PC-3 (cell line): ENCODE measurements around the gene ZNF407. TPM values are rescaled to one million over a fixed set of nuclear protein-coding genes. Genes with fewer than 3 reads are reported as not detected.

Experiments used
- ATAC-seq: fragments of 200-7000 bp; cut with Tn5 transposase; 2 replicates; pipeline ENCODE4 v1.9.1; 2020; ENCODE audit warnings: mild to moderate bottlenecking, moderate library complexity
- BruUV-seq: library from RNA; stranded (reverse); fragments of 400-500 nt; replicated peaks from 2 replicates; lab custom pipeline; 2021; lab: Mats Ljungman, UMichigan
- CTCF ChIA-PET: fragments of 300-600 bp; sonication (Branson Sonifier 250); formaldehyde crosslinking; loops from one replicate; lab custom pipeline; 2022; ENCODE audit warnings: antibody characterized with exemption; lab: Charles Lee
- POLR2A ChIA-PET: fragments of 300-600 bp; sonication (Branson Sonifier 250); formaldehyde crosslinking; loops from one replicate; lab custom pipeline; 2022; ENCODE audit warnings: antibody characterized with exemption; ENCODE audit not compliant: unreplicated experiment; lab: Charles Lee
- DNase-seq: peaks from one replicate; pipeline ENCODE4 v3.0.0-alpha.2; 2015
- H2AFZ ChIP-seq: fragments of 300-600 bp; sonication (generic); 2 replicates; pipeline ENCODE4 v1.6.0; 2016; ENCODE audit warnings: antibody characterized with exemption, low read length
- H3F3A ChIP-seq: fragments of 300-600 bp; sonication (generic); one replicate; pipeline ENCODE4 v1.6.0; 2017; ENCODE audit warnings: antibody characterized with exemption, low read length, control low read depth, mild to moderate bottlenecking; ENCODE audit not compliant: unreplicated experiment
- H3K27ac ChIP-seq: fragments of 300-600 bp; sonication (generic); 2 replicates; pipeline ENCODE4 v1.5.1; 2016; ENCODE audit warnings: mild to moderate bottlenecking, low read length
- H3K27me3 ChIP-seq: fragments of 300-600 bp; sonication (generic); 2 replicates; pipeline ENCODE4 v1.6.1; 2016; ENCODE audit warnings: low read length, mixed read lengths
- H3K36me3 ChIP-seq: fragments of 300-600 bp; sonication (generic); 2 replicates; pipeline ENCODE4 v1.6.1; 2016; ENCODE audit warnings: low read depth, mixed run types, low read length, mixed read lengths
- H3K4me1 ChIP-seq: fragments of 300-600 bp; sonication (generic); 2 replicates; pipeline ENCODE4 v1.5.1; 2016; ENCODE audit warnings: low read length; ENCODE audit not compliant: insufficient read depth
- H3K4me2 ChIP-seq: fragments of 300-600 bp; sonication (generic); 2 replicates; pipeline ENCODE4 v1.6.0; 2016; ENCODE audit warnings: low read length
- H3K4me3 ChIP-seq: fragments of 300-600 bp; sonication (generic); 2 replicates; pipeline ENCODE4 v1.5.1; 2016; ENCODE audit warnings: mild to moderate bottlenecking, low read length, mixed read lengths
- H3K79me2 ChIP-seq: fragments of 300-600 bp; sonication (generic); 2 replicates; pipeline ENCODE4 v1.6.1; 2017; ENCODE audit warnings: low read length, mixed read lengths
- H3K9ac ChIP-seq: fragments of 300-600 bp; sonication (generic); 2 replicates; pipeline ENCODE4 v1.6.0; 2016; ENCODE audit warnings: mild to moderate bottlenecking, low read length
- H3K9me2 ChIP-seq: fragments of 300-600 bp; sonication (generic); replicated peaks from 2 replicates; pipeline ENCODE4 v1.6.1; 2016; ENCODE audit warnings: mixed run types, low read length, mixed read lengths
- H3K9me3 ChIP-seq: fragments of 300-600 bp; sonication (generic); 2 replicates; pipeline ENCODE4 v1.6.1; 2016; ENCODE audit warnings: low read length, mixed read lengths
- H4K20me1 ChIP-seq: fragments of 300-600 bp; sonication (generic); 2 replicates; pipeline ENCODE4 v1.6.1; 2016; ENCODE audit warnings: low read length, mixed read lengths
- CTCF ChIP-seq: fragments of 300-600 bp; sonication (generic); conservative IDR thresholded peaks from 2 replicates; pipeline ENCODE4 v1.5.1; 2017; ENCODE audit warnings: antibody characterized with exemption, low read depth, mild to moderate bottlenecking, low read length
- EZH2 ChIP-seq: fragments of 300-600 bp; sonication (generic); IDR thresholded peaks from one replicate; pipeline ENCODE4 v1.6.1; 2017; ENCODE audit warnings: antibody characterized with exemption, mild to moderate bottlenecking, low read length; ENCODE audit not compliant: unreplicated experiment
- EZH2phosphoT487 ChIP-seq: fragments of 300-600 bp; sonication (generic); IDR thresholded peaks from 2 replicates; pipeline ENCODE4 v1.6.1; 2018; ENCODE audit warnings: mild to moderate bottlenecking, antibody characterized with exemption, low read length, borderline replicate concordance
- intact Hi-C: fragments of 100-400 bp; cut with micrococcal nuclease; formaldehyde crosslinking; loops from 2 replicates; pipeline ENCODE4 v1.9.0; 2023
- total RNA-seq: library from RNA; depleted of rRNA; stranded (reverse); fragments of >200 nt; gene quantifications from 2 replicates; pipeline ENCODE4 v1.2.3, GENCODE V29; 2014

Gene ZNF407
- total RNA-seq, 1 experiment from 2014 or later = 9.3 TPM

DNA sequence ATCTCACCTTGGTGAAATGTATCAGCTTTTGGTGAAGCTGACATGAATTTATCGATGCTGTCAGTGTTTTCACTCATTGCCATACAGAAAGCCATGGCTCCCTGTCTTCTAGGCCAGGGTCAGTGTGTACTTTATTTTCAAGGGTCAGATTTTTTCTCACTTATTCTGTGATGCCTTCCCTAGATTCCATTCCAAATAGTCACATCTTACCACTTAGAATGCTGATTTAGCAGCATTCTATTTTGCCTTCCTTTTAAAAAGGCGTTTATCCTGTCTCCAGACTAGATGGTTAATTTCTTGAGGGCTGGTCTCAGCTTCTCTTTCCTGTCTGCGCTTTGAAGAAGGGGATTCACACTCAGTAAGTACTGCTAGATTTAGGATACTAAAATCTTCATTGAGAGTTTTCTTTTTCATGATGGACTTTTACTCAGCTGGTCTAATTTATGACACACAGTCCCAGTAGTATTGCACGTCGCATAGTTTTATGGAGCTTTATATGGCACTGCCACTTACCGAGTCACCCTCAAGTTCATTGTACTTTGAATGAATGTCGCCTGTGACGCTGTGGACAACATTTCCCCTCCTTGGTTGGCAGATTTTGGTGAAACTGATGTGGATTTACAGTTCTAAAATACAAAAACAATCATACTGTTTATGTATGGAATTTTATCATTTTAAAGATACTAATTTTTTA lies 194.0 kb downstream of the ZNF407 start:
- ChIA-PET POLR2A (no interaction called here), CTCF (no interaction called here)
- Histone ChIP-seq H3K27me3 (no peaks in the 10 kb centered on the region), H3K36me3 (no peaks in the 10 kb centered on the region), H3K9me3 (no peaks in the 10 kb centered on the region), H3K9me2 (no peaks in the 10 kb centered on the region), H3F3A (no peaks in the 10 kb centered on the region), H3K4me2 (no peak overlapping the region), H3K27ac (no peak overlapping the region), H4K20me1 (no peaks in the 10 kb centered on the region), H3K79me2 (no peaks in the 10 kb centered on the region), H3K9ac (no peak overlapping the region), H3K4me1 (peaks cover 2% of the 10 kb centered on the region; the same call in 1 of the 2 replicates), H2AFZ (no peak overlapping the region), H3K4me3 (no peak overlapping the region)
- intact Hi-C loops = no loop called here
- DNase-seq (no peak), ATAC-seq (no peak)
- no TSS peak for BruUV-seq
- TF ChIP-seq CTCF = no peak
- TF ChIP-seq EZH2 = no peak
- no peak for TF ChIP-seq EZH2phosphoT487

DNA sequence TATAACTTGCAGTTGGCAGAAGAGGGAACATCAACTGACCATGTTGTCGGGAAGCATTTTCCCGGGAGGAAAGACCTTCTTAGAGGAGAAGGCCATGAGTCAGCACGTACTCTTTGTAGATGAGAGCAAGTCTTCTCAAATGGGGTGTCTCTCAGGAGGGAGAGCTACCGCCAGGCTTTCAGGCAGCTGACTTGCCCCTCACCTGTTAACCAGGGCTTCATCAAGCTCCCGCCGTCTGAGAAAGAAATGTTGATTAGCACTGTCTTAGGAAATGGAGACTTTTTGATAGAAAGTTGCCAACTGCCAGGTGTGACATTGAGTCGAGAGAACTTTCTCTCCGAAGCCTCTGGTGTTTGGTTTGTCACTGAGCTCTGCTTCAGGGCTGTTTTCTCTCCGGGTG lies 196.1 kb downstream of the ZNF407 start:
- DNase-seq (no peak), ATAC-seq (no peak)
- Histone ChIP-seq H3K4me3 (no peak overlapping the region), H4K20me1 (no peaks in the 10 kb centered on the region), H3K79me2 (no peaks in the 10 kb centered on the region), H3K27me3 (no peaks in the 10 kb centered on the region), H3K36me3 (no peaks in the 10 kb centered on the region), H3K4me1 (peaks cover 10% of the 10 kb centered on the region), H3K9me2 (no peaks in the 10 kb centered on the region), H3K9ac (no peak overlapping the region), H3F3A (no peaks in the 10 kb centered on the region), H3K9me3 (no peaks in the 10 kb centered on the region), H3K27ac (no peak overlapping the region), H3K4me2 (no peak overlapping the region), H2AFZ (no peak overlapping the region)
- TF ChIP-seq EZH2phosphoT487 (no peak), CTCF (no peak), EZH2 (no peak)
- intact Hi-C loops = no loop called here
- POLR2A ChIA-PET = no interaction called here
- CTCF ChIA-PET = no interaction called here
- no TSS peak for BruUV-seq

GRCh38 chr18:74795751-74796150 lies 198.1 kb downstream of the ZNF407 start:
- H3K27ac ChIP-seq = no peak overlapping the region
- BruUV-seq = no TSS peak
- H3K4me3 ChIP-seq = no peak overlapping the region
- H3F3A ChIP-seq = no peaks in the 10 kb centered on the region
- no peaks in the 10 kb centered on the region for H3K36me3 ChIP-seq
- no peaks in the 10 kb centered on the region for H3K9me2 ChIP-seq
- ChIA-PET CTCF (no interaction called here), POLR2A (no interaction called here)
- no peak for DNase-seq
- no peak overlapping the region for H3K4me2 ChIP-seq
- H2AFZ ChIP-seq = no peak overlapping the region
- intact Hi-C loops = no loop called here
- peaks cover 10% of the 10 kb centered on the region for H3K4me1 ChIP-seq
- H3K9me3 ChIP-seq = no peaks in the 10 kb centered on the region
- H4K20me1 ChIP-seq = no peaks in the 10 kb centered on the region
- TF ChIP-seq EZH2 = no peak
- TF ChIP-seq EZH2phosphoT487 = no peak
- no peak for TF ChIP-seq CTCF
- no peaks in the 10 kb centered on the region for H3K27me3 ChIP-seq
- no peak overlapping the region for H3K9ac ChIP-seq
- no peaks in the 10 kb centered on the region for H3K79me2 ChIP-seq
- ATAC-seq = no peak
